Smooth muscle cell (in vitro differentiated cells): ENCODE data around the gene SND1. TPM values are rescaled to one million over a fixed set of nuclear protein-coding genes. Genes with fewer than 3 reads are reported as not detected.

Experiments
- DNase-seq: peaks from one replicate; lab custom pipeline; 2025; ENCODE audit not compliant: unreplicated experiment; lab: John Stamatoyannopoulos, UW
- H2AFZ ChIP-seq: fragments of 200-600 bp; sonication (generic); 2 replicates; pipeline ENCODE4 v1.6.0; 2016; ENCODE audit warnings: antibody characterized with exemption, low read depth, mild to moderate bottlenecking
- H3F3A ChIP-seq: fragments of 200-600 bp; sonication (generic); 2 replicates; pipeline ENCODE4 v1.6.0; 2017; ENCODE audit warnings: antibody characterized with exemption, low read depth
- H3K27ac ChIP-seq: fragments of 200-600 bp; sonication (generic); 2 replicates; pipeline ENCODE4 v1.5.1; 2016; ENCODE audit warnings: low read depth, mild to moderate bottlenecking
- H3K27me3 ChIP-seq: fragments of 200-600 bp; sonication (generic); 2 replicates; pipeline ENCODE4 v1.6.1; 2016; ENCODE audit warnings: low read depth, mild to moderate bottlenecking
- H3K36me3 ChIP-seq: fragments of 200-600 bp; sonication (generic); 2 replicates; pipeline ENCODE4 v1.5.1; 2016; ENCODE audit warnings: low read depth
- H3K4me1 ChIP-seq: fragments of 200-600 bp; sonication (generic); 2 replicates; pipeline ENCODE4 v1.5.1; 2016; ENCODE audit warnings: low read depth
- H3K4me2 ChIP-seq: fragments of 200-600 bp; sonication (generic); 2 replicates; pipeline ENCODE4 v1.6.0; 2016; ENCODE audit warnings: mild to moderate bottlenecking
- H3K4me3 ChIP-seq: fragments of 200-600 bp; sonication (generic); 2 replicates; pipeline ENCODE4 v1.5.1; 2016; ENCODE audit warnings: mild to moderate bottlenecking
- H3K79me2 ChIP-seq: fragments of 200-600 bp; sonication (generic); 2 replicates; pipeline ENCODE4 v1.6.0; 2016; ENCODE audit warnings: low read depth, mild to moderate bottlenecking
- H3K9ac ChIP-seq: fragments of 200-600 bp; sonication (generic); 2 replicates; pipeline ENCODE4 v1.6.0; 2016; ENCODE audit warnings: low read depth
- H3K9me3 ChIP-seq: fragments of 200-600 bp; sonication (generic); replicated peaks from 2 replicates; pipeline ENCODE4 v1.5.1; 2016; ENCODE audit warnings: low read depth
- H4K20me1 ChIP-seq: fragments of 200-600 bp; sonication (generic); 2 replicates; pipeline ENCODE4 v1.6.0; 2016; ENCODE audit warnings: low read depth
- CTCF ChIP-seq: fragments of 200-600 bp; sonication (generic); IDR thresholded peaks from 2 replicates; pipeline ENCODE4 v1.5.1; 2017; ENCODE audit warnings: borderline replicate concordance, mild to moderate bottlenecking, antibody characterized with exemption; ENCODE audit not compliant: insufficient read depth, poor library complexity, severe bottlenecking
- WGBS: methylation state at CpG from one replicate; pipeline ENCODE4 v1.1.7; 2016; ENCODE audit warnings: low lambda C conversion rate; 5-methylcytosine and 5-hydroxymethylcytosine counted together
- polyA plus RNA-seq: library from polyadenylated mRNA; unstranded; fragments of >200 nt; fragmentation: Nextera tagmentation; extraction: Ambion mirVana; gene quantifications from 2 replicates; pipeline ENCODE4 v1.2.1, GENCODE V29; 2016
- total RNA-seq: library from RNA; depleted of rRNA; stranded (reverse); fragments of >200 nt; gene quantifications from 2 replicates; pipeline ENCODE4 v1.2.3, GENCODE V29; 2014

Gene SND1
- total and polyA plus RNA-seq, 2 experiments from 2014 or later: 129 to 136 TPM

DNA sequence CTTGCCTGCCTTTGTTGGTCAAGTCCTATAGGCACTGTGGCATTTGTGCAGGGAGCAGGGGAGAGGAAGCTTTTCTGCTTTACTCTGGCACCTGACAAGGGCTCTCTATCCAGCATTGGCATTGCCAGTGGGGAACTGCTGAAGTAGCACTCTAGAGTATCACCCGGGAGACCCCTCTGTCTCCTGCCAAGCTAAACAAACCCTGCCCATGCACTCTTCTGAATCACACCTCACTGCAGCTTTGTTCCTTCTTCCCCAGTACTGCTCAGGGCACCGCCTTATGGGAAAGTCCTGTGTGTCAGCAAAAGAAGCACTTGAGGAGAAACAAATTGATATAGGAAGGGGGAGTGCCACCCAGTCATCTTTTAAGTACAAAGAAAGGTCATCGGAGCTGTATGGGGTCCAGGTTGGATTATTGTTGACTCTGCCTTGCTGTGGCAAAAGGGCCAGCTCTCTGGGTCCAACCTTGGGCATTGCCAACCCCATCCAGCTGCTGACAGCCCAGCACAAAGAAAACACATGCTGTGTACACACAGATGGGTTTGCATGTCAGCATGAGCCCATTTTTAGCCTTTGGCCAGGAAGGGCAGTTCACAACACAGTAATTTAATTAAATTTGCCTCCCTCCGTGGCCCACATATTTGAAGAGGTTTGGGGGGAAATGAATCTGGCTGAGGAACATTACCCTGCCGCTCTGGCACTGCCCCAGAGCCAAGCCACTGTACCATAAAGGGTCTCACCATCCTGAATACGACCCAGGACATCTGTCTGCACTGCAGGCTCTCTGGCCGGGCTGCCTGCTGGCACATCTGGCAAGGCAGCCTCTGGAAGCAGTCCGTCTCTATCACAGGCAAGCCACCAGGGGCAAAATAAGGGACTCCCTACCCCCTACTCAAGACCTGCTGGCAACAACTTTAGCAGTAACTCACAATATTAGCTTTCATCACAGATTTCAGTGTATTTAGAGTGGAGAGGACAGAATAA, 366.2 kb downstream of the SND1 start:
- Histone ChIP-seq H3K9me3 (no peaks in the 10 kb centered on the region), H3K4me3 (no peak overlapping the region), H3F3A (peaks cover 11% of the 10 kb centered on the region), H2AFZ (no peak overlapping the region), H3K4me1 (peaks cover 39% of the 10 kb centered on the region), H3K36me3 (no peaks in the 10 kb centered on the region), H3K27me3 (no peaks in the 10 kb centered on the region), H3K79me2 (no peaks in the 10 kb centered on the region), H3K9ac (no peak overlapping the region), H4K20me1 (peaks cover 99% of the 10 kb centered on the region), H3K4me2 (no peak overlapping the region), H3K27ac (no peak overlapping the region)
- DNase-seq: no peak
- TF ChIP-seq CTCF: no peak
- 88% methylated on average over 8 of the region's 8 CpGs for WGBS

GRCh38 chr7:128019288-128019687, 367.3 kb downstream of the SND1 start:
- DNase-seq: no peak
- no peak overlapping the region for H2AFZ ChIP-seq
- H3K36me3 ChIP-seq: no peaks in the 10 kb centered on the region
- no peak overlapping the region for H3K9ac ChIP-seq
- peaks cover 11% of the 10 kb centered on the region for H3F3A ChIP-seq
- TF ChIP-seq CTCF: no peak
- no peaks in the 10 kb centered on the region for H3K79me2 ChIP-seq
- no peak overlapping the region for H3K4me2 ChIP-seq
- peaks cover 45% of the 10 kb centered on the region for H3K4me1 ChIP-seq
- H3K27me3 ChIP-seq: no peaks in the 10 kb centered on the region
- H3K9me3 ChIP-seq: no peaks in the 10 kb centered on the region
- H4K20me1 ChIP-seq: peaks cover 99% of the 10 kb centered on the region
- no peak overlapping the region for H3K4me3 ChIP-seq
- 75% methylated on average over 3 of the region's 3 CpGs for WGBS
- no peak overlapping the region for H3K27ac ChIP-seq

- H3K36me3 ChIP-seq: no peaks in the 10 kb centered on the region
- H3K9ac ChIP-seq: no peak overlapping the region
- no peak overlapping the region for H2AFZ ChIP-seq
- peaks cover 11% of the 10 kb centered on the region for H3F3A ChIP-seq
- peak; percentile 41 for TF ChIP-seq CTCF
- H3K79me2 ChIP-seq: no peaks in the 10 kb centered on the region
- H3K27me3 ChIP-seq: no peaks in the 10 kb centered on the region
- no peak overlapping the region for H3K4me3 ChIP-seq
- WGBS: 70% methylated on average over 6 of the region's 6 CpGs
- no peak overlapping the region for H3K27ac ChIP-seq
- DNase-seq: no peak
- no peak overlapping the region for H3K4me2 ChIP-seq
- H4K20me1 ChIP-seq: peaks cover 99% of the 10 kb centered on the region
- no peaks in the 10 kb centered on the region for H3K9me3 ChIP-seq
- H3K4me1 ChIP-seq: peaks cover 45% of the 10 kb centered on the region
Measured at GRCh38 chr7:128020159-128020558, 368.2 kb downstream of the SND1 start.
